Loucy (cell line): ENCODE measurements around the gene DDX25.

Source experiments
- H2AFZ ChIP-seq: fragments of 200-600 bp; sonication (generic); 2 replicates; pipeline ENCODE4 v1.6.0; 2016; ENCODE audit warnings: antibody characterized with exemption, mild to moderate bottlenecking, low read length, moderate library complexity
- H3F3A ChIP-seq: fragments of 200-600 bp; 2 replicates; pipeline ENCODE4 v1.6.0; 2016; ENCODE audit warnings: antibody characterized with exemption, low read depth, mild to moderate bottlenecking
- H3K27me3 ChIP-seq: fragments of 200-600 bp; sonication (generic); 2 replicates; pipeline ENCODE4 v1.6.1; 2014; ENCODE audit warnings: low read length, mild to moderate bottlenecking; ENCODE audit not compliant: insufficient read depth, poor library complexity, severe bottlenecking
- H3K36me3 ChIP-seq: fragments of 200-600 bp; sonication (generic); 2 replicates; pipeline ENCODE4 v1.6.1; 2016; ENCODE audit warnings: low read length; ENCODE audit not compliant: insufficient read depth
- H3K4me1 ChIP-seq: fragments of 200-600 bp; sonication (generic); 2 replicates; pipeline ENCODE4 v1.5.1; 2014; ENCODE audit warnings: low read length, mild to moderate bottlenecking; ENCODE audit not compliant: insufficient read depth, poor library complexity, severe bottlenecking
- H3K4me2 ChIP-seq: fragments of 200-600 bp; sonication (generic); 2 replicates; pipeline ENCODE4 v1.6.0; 2014; ENCODE audit warnings: antibody characterized with exemption, low read length, low read depth, mild to moderate bottlenecking; ENCODE audit not compliant: poor library complexity, severe bottlenecking
- H3K4me3 ChIP-seq: fragments of 200-600 bp; sonication (generic); 2 replicates; pipeline ENCODE4 v1.5.1; 2014; ENCODE audit warnings: low read length, mild to moderate bottlenecking, mixed read lengths; ENCODE audit not compliant: poor library complexity, severe bottlenecking
- H3K79me2 ChIP-seq: fragments of 200-600 bp; sonication (generic); 2 replicates; pipeline ENCODE4 v1.6.1; 2014; ENCODE audit warnings: low read length; ENCODE audit not compliant: insufficient read depth
- H3K9ac ChIP-seq: fragments of 200-600 bp; sonication (generic); 2 replicates; pipeline ENCODE4 v1.6.0; 2014; ENCODE audit warnings: mild to moderate bottlenecking, low read depth, low read length, moderate library complexity; ENCODE audit not compliant: poor library complexity, severe bottlenecking
- H3K9me2 ChIP-seq: fragments of 200-600 bp; sonication (generic); replicated peaks from 2 replicates; pipeline ENCODE4 v1.6.1; 2016; ENCODE audit warnings: low read depth, low read length, mixed read lengths
- H3K9me3 ChIP-seq: fragments of 200-600 bp; sonication (generic); 2 replicates; pipeline ENCODE4 v1.6.1; 2014; ENCODE audit warnings: mild to moderate bottlenecking, antibody characterized with exemption, low read length, low read depth; ENCODE audit not compliant: insufficient read depth
- H4K20me1 ChIP-seq: fragments of 200-600 bp; sonication (generic); 2 replicates; pipeline ENCODE4 v1.6.0; 2014; ENCODE audit warnings: antibody characterized with exemption, low read length, mild to moderate bottlenecking; ENCODE audit not compliant: insufficient read depth, poor library complexity, severe bottlenecking
- EZH2phosphoT487 ChIP-seq: fragments of 200-600 bp; IDR thresholded peaks from 2 replicates; pipeline ENCODE4 v1.6.1; 2018; ENCODE audit warnings: antibody characterized with exemption, mild to moderate bottlenecking, moderate library complexity, borderline replicate concordance
- TF ChIP-seq, protein P1 (sequence below): fragments of 200-600 bp; sonication (generic); conservative IDR thresholded peaks from 2 replicates; pipeline ENCODE4 v1.5.1; 2014; ENCODE audit warnings: mild to moderate bottlenecking, antibody characterized with exemption, low read length

DDX25 gene

DNA sequence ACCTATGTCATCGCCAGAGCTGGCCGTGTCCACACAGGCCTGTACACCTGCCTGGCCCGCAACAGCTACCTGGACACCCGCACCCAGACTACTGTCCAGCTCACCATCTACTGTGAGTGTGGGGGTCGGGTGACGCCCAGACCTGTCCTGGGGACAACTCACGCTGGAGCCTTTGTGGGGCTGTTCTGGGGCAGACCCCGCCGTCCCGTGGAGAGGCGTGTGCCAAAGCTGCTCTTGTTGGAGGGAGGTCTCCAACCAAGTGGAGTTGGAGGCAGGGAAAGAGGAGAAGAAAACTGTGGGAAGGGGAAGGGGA, 45.8 kb downstream of the DDX25 start:
- H3K9me3 ChIP-seq, result no peaks in the 10 kb centered on the region
- no peaks in the 10 kb centered on the region for H3K4me1 ChIP-seq
- no peak overlapping the region for H3K4me3 ChIP-seq
- no peaks in the 10 kb centered on the region for H4K20me1 ChIP-seq
- no peaks in the 10 kb centered on the region for H3K9me2 ChIP-seq
- no peaks in the 10 kb centered on the region for H3F3A ChIP-seq
- H3K79me2 ChIP-seq, result no peaks in the 10 kb centered on the region
- H3K27me3 ChIP-seq, result no peaks in the 10 kb centered on the region
- no peak overlapping the region for H3K9ac ChIP-seq
- H3K36me3 ChIP-seq, result no peaks in the 10 kb centered on the region
- TF ChIP-seq EZH2phosphoT487, result no peak
- TF ChIP-seq, protein P1, sequence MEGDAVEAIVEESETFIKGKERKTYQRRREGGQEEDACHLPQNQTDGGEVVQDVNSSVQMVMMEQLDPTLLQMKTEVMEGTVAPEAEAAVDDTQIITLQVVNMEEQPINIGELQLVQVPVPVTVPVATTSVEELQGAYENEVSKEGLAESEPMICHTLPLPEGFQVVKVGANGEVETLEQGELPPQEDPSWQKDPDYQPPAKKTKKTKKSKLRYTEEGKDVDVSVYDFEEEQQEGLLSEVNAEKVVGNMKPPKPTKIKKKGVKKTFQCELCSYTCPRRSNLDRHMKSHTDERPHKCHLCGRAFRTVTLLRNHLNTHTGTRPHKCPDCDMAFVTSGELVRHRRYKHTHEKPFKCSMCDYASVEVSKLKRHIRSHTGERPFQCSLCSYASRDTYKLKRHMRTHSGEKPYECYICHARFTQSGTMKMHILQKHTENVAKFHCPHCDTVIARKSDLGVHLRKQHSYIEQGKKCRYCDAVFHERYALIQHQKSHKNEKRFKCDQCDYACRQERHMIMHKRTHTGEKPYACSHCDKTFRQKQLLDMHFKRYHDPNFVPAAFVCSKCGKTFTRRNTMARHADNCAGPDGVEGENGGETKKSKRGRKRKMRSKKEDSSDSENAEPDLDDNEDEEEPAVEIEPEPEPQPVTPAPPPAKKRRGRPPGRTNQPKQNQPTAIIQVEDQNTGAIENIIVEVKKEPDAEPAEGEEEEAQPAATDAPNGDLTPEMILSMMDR, result no peak
- no peak overlapping the region for H2AFZ ChIP-seq
- H3K4me2 ChIP-seq, result no peak overlapping the region

DNA sequence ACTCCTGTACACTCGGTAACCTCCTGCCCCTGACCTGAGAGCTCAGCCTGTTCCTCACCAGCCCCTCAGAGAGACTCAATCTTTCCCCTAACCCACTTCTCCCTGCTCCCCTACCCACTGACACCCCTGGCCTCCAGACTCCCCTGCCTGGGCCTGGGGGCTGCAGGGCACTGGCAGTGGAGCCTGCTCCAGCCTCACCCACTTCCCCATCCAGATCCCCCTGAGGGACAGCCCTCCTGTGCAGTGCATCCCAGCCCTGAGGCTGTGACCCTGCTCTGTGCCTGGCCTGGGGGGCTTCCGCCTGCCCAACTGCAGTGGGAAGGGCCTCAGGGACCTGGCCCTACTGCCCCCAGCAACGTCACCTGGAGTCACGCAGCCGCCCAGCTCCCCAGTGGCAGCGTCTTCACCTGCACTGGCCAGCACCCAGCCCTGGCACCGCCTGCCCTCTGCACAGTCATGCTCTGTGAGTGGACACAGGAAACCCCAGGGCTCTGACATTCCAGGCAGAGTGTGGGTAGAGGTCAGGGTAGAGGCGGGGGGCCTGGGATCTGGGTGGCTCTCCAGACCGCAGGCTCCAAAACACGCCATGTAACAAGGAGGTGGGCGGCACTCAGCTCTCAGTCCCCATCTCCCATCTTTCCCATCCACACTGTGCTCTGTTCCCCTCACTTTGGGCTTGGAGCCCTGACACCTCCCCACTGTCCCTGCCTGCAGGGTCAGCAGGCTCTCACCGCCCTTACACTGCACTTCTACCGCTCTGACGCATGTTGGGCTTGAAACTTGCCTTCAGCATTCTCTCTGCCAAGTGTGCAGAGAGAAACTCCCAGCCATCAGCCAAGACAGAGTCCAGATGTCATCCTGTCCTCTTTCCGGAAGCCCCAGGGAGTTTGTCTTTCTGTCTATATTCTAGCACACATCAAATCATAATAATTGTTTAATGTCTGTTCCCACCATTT, 46.7 kb downstream of the DDX25 start:
- no peak overlapping the region for H3K4me3 ChIP-seq
- H2AFZ ChIP-seq, result no peak overlapping the region
- TF ChIP-seq, protein P1, result no peak
- TF ChIP-seq EZH2phosphoT487, result no peak
- no peaks in the 10 kb centered on the region for H3K4me1 ChIP-seq
- no peaks in the 10 kb centered on the region for H4K20me1 ChIP-seq
- no peaks in the 10 kb centered on the region for H3F3A ChIP-seq
- H3K4me2 ChIP-seq, result no peak overlapping the region
- H3K9ac ChIP-seq, result no peak overlapping the region
- H3K27me3 ChIP-seq, result no peaks in the 10 kb centered on the region
- H3K9me2 ChIP-seq, result no peaks in the 10 kb centered on the region
- H3K9me3 ChIP-seq, result no peaks in the 10 kb centered on the region
- H3K36me3 ChIP-seq, result no peaks in the 10 kb centered on the region
- no peaks in the 10 kb centered on the region for H3K79me2 ChIP-seq

DNA sequence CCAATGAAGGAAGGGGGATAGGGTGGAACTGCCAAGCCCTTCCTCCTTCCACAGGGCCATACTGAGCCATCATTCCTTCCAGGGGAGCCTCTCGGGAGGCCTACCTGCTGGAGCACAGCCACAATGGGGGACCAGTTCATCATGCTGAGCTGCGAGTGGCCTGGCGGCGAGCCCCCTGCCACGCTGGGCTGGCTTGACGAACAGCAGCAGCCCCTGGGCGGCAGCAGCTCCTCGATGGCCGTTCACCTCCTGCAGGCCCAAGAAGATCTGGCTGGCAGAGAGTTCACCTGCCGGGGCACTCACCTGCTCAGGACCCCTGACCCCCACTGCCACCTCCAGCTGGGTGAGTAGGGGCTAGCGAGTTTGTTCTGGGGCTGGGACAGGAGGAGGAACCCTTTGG, 47.4 kb downstream of the DDX25 start:
- Histone ChIP-seq H3K9me2 (no peaks in the 10 kb centered on the region), H2AFZ (no peak overlapping the region), H4K20me1 (no peaks in the 10 kb centered on the region), H3K4me3 (no peak overlapping the region), H3K27me3 (no peaks in the 10 kb centered on the region), H3K4me2 (no peak overlapping the region), H3K4me1 (no peaks in the 10 kb centered on the region), H3K9me3 (no peaks in the 10 kb centered on the region), H3K36me3 (no peaks in the 10 kb centered on the region), H3K9ac (no peak overlapping the region), H3F3A (no peaks in the 10 kb centered on the region), H3K79me2 (no peaks in the 10 kb centered on the region)
- no peak for TF ChIP-seq EZH2phosphoT487
- TF ChIP-seq, protein P1, result no peak
